HEK293T (cell line): Measurements from ENCODE around the gene ADAMTS3.
A peak's percentile ranks its signal among the peaks of the same experiment; 100 is the strongest.

Experiments
- CTCF ChIA-PET: fragments of 350-600 bp; formaldehyde crosslinking; extraction: SDS; loops from one replicate; lab custom pipeline; 2021; ENCODE audit warnings: antibody characterized with exemption, inconsistent platforms; lab: Yijun Ruan, JAX
- POLR2A ChIA-PET: fragments of 350-600 bp; formaldehyde crosslinking; extraction: SDS; loops from one replicate; lab custom pipeline; 2020; ENCODE audit warnings: antibody characterized with exemption, inconsistent platforms; lab: Yijun Ruan, JAX
- DNase-seq: peaks from one replicate; pipeline ENCODE4 v3.0.0; 2012; ENCODE audit warnings: mixed read lengths; ENCODE audit errors: extremely low spot score
- ARNT ChIP-seq: fragments of 450-650 bp; IDR thresholded peaks from 2 replicates; pipeline ENCODE4 v1.6.1; 2017; ENCODE audit warnings: mild to moderate bottlenecking
- BHLHE40 ChIP-seq: fragments of 450-650 bp; IDR thresholded peaks from 2 replicates; pipeline ENCODE4 v1.6.1; 2016; ENCODE audit warnings: mild to moderate bottlenecking, moderate library complexity, borderline replicate concordance
- CTBP1 ChIP-seq: fragments of 450-650 bp; IDR thresholded peaks from 2 replicates; pipeline ENCODE4 v1.6.1; 2016; ENCODE audit warnings: borderline replicate concordance
- ELF4 ChIP-seq: fragments of 450-650 bp; IDR thresholded peaks from 2 replicates; pipeline ENCODE4 v1.6.1; 2017; ENCODE audit warnings: antibody characterized with exemption
- FOXA1 ChIP-seq: fragments of 450-650 bp; IDR thresholded peaks from 2 replicates; pipeline ENCODE4 v1.6.1; 2016; ENCODE audit warnings: mild to moderate bottlenecking
- FOXK2 ChIP-seq: fragments of 450-650 bp; IDR thresholded peaks from 2 replicates; pipeline ENCODE4 v1.6.1; 2016; ENCODE audit warnings: mild to moderate bottlenecking
- FOXM1 ChIP-seq: fragments of 450-650 bp; IDR thresholded peaks from 2 replicates; pipeline ENCODE4 v1.6.1; 2017; ENCODE audit warnings: mild to moderate bottlenecking, borderline replicate concordance
- HDGF ChIP-seq: fragments of 450-650 bp; IDR thresholded peaks from 2 replicates; pipeline ENCODE4 v1.6.1; 2017; ENCODE audit warnings: antibody characterized with exemption, borderline replicate concordance
- L3MBTL2 ChIP-seq: fragments of 450-650 bp; conservative IDR thresholded peaks from 2 replicates; pipeline ENCODE4 v1.6.1; 2016; ENCODE audit warnings: mild to moderate bottlenecking
- LEF1 ChIP-seq: fragments of 450-650 bp; IDR thresholded peaks from 2 replicates; pipeline ENCODE4 v1.6.1; 2017; ENCODE audit warnings: mild to moderate bottlenecking, borderline replicate concordance
- NFRKB ChIP-seq: fragments of 450-650 bp; IDR thresholded peaks from 2 replicates; pipeline ENCODE4 v1.6.1; 2016; ENCODE audit warnings: mild to moderate bottlenecking, moderate library complexity
- PKNOX1 ChIP-seq: fragments of 450-650 bp; IDR thresholded peaks from 2 replicates; pipeline ENCODE4 v1.6.1; 2016
- SP1 ChIP-seq: fragments of 450-650 bp; IDR thresholded peaks from 2 replicates; pipeline ENCODE4 v1.6.1; 2017
- SUZ12 ChIP-seq: fragments of 450-650 bp; IDR thresholded peaks from 2 replicates; pipeline ENCODE4 v1.6.1; 2016; ENCODE audit warnings: mild to moderate bottlenecking
- TARDBP ChIP-seq: fragments of 450-650 bp; IDR thresholded peaks from 2 replicates; pipeline ENCODE4 v1.6.1; 2016
- ZNF384 ChIP-seq: fragments of 450-650 bp; IDR thresholded peaks from 2 replicates; pipeline ENCODE4 v1.6.1; 2016

Gene ADAMTS3

GRCh38 chr4:72446353-72447055 is 122.5 kb downstream of the ADAMTS3 start:
- DNase-seq: no peak
- ChIA-PET CTCF (interaction anchor here (0.6 kb wide), 1 partner anchor 60 kb away, joined by 3 read pairs; no protein-coding TSS in a partner anchor), POLR2A (no interaction called here)
- TF ChIP-seq ARNT (no peak), L3MBTL2 (no peak), FOXM1 (no peak), SP1 (no peak), PKNOX1 (no peak)

GRCh38 chr4:72444092-72444491 is 124.9 kb downstream of the ADAMTS3 start:
- ChIA-PET POLR2A (no interaction called here), CTCF (no interaction called here)
- TF ChIP-seq LEF1 (peak; percentile 83), PKNOX1 (peak; percentile 43), ELF4 (no peak), CTBP1 (peak; percentile 21; the same call in 1 of the 2 replicates)
- DNase-seq: no peak

GRCh38 chr4:72442715-72443114 is 126.3 kb downstream of the ADAMTS3 start:
- TF ChIP-seq LEF1 (no peak), NFRKB (no peak), ELF4 (no peak), BHLHE40 (no peak), SP1 (no peak), ARNT (no peak), HDGF (no peak), ZNF384 (no peak), TARDBP (no peak), CTBP1 (no peak), FOXK2 (no peak), FOXM1 (no peak), PKNOX1 (no peak), SUZ12 (no peak), L3MBTL2 (no peak), FOXA1 (no peak)
- POLR2A ChIA-PET: no interaction called here
- no peak for DNase-seq
- CTCF ChIA-PET: no interaction called here

- no peak for TF ChIP-seq FOXA1
- ChIA-PET POLR2A (no interaction called here), CTCF (no interaction called here)
- no peak for DNase-seq
Measured at GRCh38 chr4:72442147-72442546, 126.9 kb downstream of the ADAMTS3 start.

- no peak for DNase-seq
- ChIA-PET POLR2A (no interaction called here), CTCF (no interaction called here)
- no peak for TF ChIP-seq LEF1
- no peak for TF ChIP-seq L3MBTL2
- TF ChIP-seq FOXK2: no peak
- no peak for TF ChIP-seq PKNOX1
- no peak for TF ChIP-seq NFRKB
- TF ChIP-seq TARDBP: no peak
- TF ChIP-seq ZNF384: no peak
- TF ChIP-seq BHLHE40: no peak
Measured at GRCh38 chr4:72440386-72440785, 128.6 kb downstream of the ADAMTS3 start.

DNA sequence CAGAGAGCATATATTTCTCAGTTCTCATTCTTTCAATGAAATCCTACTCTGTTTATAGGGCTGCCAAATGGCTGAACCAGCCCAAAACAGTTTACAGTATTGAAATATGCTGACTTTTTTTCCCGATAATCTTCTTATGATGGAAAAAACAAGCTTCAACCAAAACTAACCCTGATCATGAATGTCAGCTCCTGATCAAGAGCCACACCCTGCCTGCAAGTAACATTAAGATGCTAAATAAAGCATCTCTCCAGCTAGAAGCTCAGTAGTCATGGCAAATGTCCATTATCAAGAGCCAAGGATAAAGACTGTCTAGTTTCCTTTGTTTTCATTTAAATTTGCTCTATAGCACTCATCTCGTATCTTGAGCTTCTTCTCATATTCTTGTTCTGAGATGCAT is 136.0 kb downstream of the ADAMTS3 start:
- ChIA-PET POLR2A (no interaction called here), CTCF (no interaction called here)
- no peak for DNase-seq
- TF ChIP-seq ELF4 (no peak), NFRKB (no peak), TARDBP (no peak), ZNF384 (no peak), FOXA1 (no peak), SUZ12 (no peak), BHLHE40 (no peak), ARNT (no peak), LEF1 (no peak), L3MBTL2 (no peak), FOXK2 (no peak), FOXM1 (no peak), CTBP1 (no peak), SP1 (no peak), HDGF (no peak), PKNOX1 (no peak)
